Globus pallidus (tissue), 1 donor: ENCODE measurements around the gene OR2B6.
"Not testable (repeated sequence)": the region's sequence is repeated elsewhere in the genome, so short reads cannot be mapped to it uniquely, and the experiment has no call there.

Experiments used
- DNase-seq: peaks from one replicate; pipeline ENCODE4 v3.0.0-alpha.2; 2015; ENCODE audit warnings: low spot score

Gene OR2B6

DNA sequence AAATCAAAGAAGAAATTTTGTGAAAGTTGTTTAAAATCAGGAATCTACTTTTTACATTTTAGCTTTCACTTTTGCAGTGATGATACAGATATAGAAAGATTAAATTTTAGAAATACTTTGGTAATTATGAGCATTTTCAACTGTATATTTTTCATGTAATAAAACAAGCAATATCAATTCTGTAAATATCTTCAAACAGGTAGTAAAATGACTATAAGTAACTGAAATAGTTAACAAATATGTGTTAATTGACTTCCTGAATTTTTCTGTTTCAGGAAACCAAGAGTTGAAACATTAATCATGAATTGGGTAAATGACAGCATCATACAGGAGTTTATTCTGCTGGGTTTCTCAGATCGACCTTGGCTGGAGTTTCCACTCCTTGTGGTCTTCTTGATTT, at the start of gene OR2B6:
Gene OR2B6 (plus strand): TSS at position 301 of the 400 bp plus-strand sequence. CDS start 0 bp downstream, at position 301.
- DNase-seq, result no peak

- DNase-seq, result no peak
Measured at GRCh38 chr6:27908017-27908416, 49.0 kb upstream of the OR2B6 start.

GRCh38 chr6:27911956-27912446, 45.0 kb upstream of the OR2B6 start, which contains the start of gene OR2B2:
OR2B2 (minus strand) TSS chr6:27912396; CDS start chr6:27912319, 77 bp downstream.
- DNase-seq, result no peak

DNA sequence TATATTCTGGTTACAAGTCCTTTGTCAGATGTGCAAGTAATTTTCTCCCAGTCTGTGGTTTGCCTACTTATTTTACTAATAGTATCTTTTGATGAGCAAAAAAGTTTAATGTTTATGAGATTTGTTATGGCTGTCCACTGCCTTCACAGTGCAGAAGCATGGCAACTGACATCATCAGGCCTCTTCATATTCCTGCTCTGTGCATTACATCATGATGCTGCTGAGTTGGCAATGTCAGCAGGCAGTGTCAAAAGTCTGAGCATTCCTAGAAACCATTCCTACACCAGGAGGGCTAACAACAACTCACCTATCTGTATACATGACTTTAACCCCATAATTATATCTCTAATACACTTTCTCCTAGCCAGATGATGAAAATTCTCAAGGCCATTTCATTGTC, 34.1 kb upstream of the OR2B6 start:
- no peak for DNase-seq

GRCh38 chr6:27924179-27924578, 32.9 kb upstream of the OR2B6 start:
- DNase-seq, result no peak

DNA sequence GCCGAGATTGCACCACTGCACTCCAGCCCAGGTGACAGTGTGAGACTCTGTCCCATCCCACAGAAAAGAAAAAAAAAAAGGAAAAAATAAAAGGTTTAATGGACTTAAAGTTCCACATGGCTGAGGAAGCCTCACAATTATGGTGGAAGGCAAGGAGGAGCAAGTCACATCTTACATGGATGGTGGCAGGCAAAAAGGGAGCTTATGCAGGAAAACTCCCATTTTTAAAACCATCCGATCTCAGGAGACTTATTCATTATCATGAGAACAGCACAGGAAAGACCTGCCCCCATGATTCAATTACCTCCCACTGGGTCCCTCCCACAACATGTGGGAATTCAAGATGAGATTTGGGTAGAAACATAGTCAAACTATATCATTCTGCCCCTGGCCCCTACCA, 29.0 kb upstream of the OR2B6 start:
- DNase-seq, result not testable (repeated sequence)

- not testable (repeated sequence) for DNase-seq
Measured at GRCh38 chr6:27929930-27930329, 27.1 kb upstream of the OR2B6 start.

DNA sequence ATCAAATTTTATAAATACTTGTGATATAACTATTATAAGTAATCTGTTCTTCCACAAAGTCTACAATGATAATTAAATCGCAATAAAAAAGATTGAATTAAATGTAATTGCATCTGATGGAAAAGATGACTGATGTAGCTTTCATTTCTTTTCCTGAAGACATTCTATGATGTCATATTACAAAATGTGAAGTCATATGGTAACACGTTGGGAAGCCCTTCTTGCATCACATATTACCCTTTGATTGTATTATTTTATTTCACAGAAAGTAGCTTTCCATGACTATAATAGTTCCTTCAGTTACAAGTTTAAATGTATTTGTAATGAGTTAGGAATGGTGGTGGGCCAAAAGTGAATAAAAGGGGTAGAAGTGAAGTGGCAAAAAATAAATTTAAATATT, 25.8 kb upstream of the OR2B6 start:
- no peak for DNase-seq

DNA sequence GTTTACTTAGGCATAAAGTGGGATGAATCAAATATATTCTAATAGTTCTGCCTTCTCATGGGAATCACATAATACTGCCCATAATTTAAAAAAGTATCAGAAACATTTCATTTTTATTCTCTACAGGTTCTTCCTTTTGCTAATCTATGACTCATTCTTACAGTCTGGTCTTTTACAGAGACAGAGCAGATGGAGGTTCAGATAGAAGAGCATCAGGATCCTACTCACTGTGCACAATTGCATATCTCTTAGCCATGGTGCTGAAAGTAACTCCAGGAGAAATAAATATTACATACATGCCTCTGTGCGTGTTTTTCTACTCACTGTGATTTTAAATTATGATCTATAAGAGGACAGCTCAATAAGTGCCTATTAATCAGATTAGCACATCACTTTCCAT, 16.3 kb upstream of the OR2B6 start:
- no peak for DNase-seq

DNA sequence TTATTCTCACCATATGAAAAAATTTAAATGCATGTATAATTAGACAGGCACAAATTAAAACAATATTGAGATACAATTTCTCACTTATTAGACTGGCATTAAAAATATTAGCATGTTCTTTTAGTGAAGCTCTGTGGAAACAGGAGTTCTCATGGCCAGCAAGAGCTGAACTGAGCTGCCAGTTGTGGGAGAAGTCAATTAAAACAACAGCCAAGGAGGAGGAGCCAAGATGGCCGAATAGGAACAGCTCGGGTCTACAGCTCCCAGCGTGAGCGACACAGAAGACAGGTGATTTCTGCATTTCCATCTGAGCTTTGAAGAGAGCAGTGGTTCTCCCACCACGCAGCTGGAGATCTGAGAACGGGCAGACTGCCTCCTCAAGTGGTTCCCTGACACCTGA, 14.0 kb upstream of the OR2B6 start:
- not testable (repeated sequence) for DNase-seq

GRCh38 chr6:27948237-27948636, 8.8 kb upstream of the OR2B6 start:
- DNase-seq, result no peak

GRCh38 chr6:27951040-27951439, 6.0 kb upstream of the OR2B6 start:
- DNase-seq, result no peak

DNA sequence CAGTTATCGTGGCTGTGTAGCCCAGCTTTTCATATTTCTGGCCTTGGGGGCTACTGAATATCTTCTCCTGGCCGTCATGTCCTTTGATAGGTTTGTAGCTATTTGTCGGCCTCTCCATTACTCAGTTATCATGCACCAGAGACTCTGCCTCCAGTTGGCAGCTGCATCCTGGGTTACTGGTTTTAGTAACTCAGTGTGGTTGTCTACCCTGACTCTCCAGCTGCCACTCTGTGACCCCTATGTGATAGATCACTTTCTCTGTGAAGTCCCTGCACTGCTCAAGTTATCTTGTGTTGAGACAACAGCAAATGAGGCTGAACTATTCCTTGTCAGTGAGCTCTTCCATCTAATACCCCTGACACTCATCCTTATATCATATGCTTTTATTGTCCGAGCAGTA, 475 bp downstream of the OR2B6 start:
- no peak for DNase-seq

DNA sequence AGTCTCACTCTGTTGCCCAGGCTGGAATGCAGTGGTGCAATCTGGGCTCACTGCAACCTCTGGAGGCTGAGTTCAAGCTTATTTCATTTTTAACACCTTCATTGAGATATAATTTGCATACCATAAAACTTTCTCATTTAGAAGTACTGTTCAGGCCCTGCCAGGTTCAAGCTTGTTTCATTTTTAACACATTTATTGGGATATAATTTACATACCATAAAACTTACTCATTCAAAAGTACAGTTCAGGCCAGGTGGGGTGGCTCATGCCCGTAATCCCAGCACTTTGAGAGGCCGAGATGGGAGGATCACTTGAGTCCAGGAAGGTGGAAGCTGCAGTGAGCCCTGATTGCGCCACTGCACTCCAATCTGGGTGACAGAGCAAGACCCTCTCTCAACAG, 5.5 kb downstream of the OR2B6 start:
- DNase-seq, result no peak

DNA sequence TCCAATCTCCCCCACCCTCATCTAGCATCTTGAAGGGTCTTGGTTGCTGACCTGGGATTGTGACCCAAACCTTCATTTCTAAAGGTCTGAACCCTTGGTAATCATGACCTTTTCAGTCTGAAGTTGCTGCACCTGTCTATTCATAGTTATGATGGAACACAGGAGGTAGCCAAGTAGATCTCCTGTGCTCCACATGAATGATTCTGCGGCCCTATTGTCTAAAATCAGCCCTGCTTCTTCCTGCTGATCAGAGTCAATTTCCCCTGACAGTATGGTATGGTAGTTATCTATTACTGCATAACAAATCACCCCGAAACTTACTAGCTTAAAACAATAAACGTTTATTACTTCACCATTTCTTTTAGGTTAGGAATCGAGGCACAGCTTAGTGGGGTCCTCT, 9.0 kb downstream of the OR2B6 start:
- no peak for DNase-seq

DNA sequence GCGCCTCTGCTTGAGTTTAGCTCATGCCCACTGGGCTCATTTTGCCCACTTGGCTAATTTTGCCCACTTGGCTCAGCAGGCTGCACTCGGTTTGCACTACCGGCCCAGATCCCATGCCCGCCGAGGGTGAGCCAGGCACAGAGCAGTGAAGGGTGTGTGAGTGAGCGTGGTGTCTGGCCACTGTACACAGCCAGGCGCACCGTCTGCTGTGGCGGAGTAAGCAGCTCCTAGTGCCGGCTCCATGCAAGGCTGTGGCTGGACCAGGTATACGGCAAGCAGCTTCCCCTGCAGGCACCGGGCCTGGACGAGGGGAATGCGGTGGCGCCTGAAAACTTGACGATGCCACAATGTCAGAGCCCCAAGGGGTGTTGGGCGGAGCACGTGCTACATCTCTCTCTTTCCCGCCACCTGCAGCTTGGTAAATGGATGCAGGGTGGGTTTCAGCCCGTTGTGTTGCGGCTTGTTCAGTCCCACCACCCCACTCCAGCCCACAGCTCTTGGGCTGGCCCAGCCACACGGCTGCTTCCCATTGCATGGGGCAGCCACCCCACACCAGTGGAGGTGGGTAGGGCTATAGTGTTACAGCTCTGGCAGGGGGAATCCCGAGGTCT, 9.9 kb downstream of the OR2B6 start:
- no peak for DNase-seq

- no peak for DNase-seq
Measured at GRCh38 chr6:27970444-27970843, 13.4 kb downstream of the OR2B6 start.

GRCh38 chr6:27972750-27973149, 15.7 kb downstream of the OR2B6 start:
- no peak for DNase-seq

DNA sequence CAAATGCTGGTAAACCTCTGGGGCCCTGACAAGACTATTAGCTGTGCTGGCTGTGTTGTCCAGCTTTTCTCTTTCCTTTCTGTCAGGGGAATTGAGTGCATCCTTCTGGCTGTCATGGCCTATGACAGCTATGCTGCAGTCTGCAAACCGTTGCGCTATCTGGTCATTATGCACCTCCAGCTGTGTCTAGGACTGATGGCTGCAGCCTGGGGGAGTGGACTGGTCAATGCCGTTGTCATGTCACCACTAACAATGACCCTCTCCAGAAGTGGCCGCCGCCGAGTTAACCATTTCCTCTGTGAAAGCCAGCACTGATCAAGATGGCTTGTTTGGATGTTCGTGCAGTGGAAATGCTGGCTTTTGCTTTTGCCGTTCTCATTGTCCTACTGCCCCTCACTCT, 20.3 kb downstream of the OR2B6 start:
- DNase-seq, result no peak

DNA sequence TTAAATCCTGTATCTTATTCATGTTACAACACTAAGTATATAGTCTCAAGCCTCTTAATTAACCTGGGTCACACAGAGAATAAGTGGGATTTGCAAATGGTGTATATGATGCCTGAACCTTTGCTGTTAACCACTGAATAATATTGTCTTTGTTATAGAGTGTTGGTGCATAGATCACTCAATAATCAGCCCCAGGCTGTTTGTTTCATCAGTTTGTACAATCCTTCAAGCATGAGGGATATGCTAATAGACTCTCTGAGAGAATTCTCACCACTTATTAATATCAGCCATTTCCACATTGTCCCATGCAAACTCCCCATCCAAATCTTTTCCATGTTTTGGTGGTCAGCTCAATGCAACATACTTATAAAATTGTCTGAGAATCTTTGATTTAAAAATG, 21.7 kb downstream of the OR2B6 start:
- no peak for DNase-seq

GRCh38 chr6:27980111-27980510, 23.1 kb downstream of the OR2B6 start:
- DNase-seq, result no peak

GRCh38 chr6:27986928-27987725, 30.1 kb downstream of the OR2B6 start:
- DNase-seq, result no peak

DNA sequence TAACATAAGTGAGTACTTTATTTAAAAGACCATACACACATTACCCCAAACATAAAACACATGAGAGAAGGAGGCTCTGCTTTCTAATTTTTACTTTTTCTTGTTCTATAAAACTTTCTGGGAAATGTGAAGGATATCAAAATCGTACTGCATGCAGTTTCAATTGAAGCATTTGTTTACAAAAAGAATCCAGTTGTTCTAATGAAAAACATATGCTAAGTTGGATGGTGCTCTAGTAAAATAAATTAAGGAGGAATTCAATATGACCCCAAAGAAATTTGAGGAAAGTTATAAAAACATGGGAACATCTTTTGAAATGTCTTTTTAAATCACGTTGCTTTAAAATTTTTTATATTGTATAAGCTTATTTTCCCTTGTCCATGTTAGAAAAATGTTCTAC, 37.6 kb downstream of the OR2B6 start:
- no peak for DNase-seq
